Stimulated activated CD4-positive, alpha-beta T cell treated with anti-CD3 and anti-CD28 coated beads, Interleukin-1b, Interleukin-23, amount 100 ng/mL, for 24 hours (primary cell): ENCODE data around the gene PAGE2B.
"Not testable (repeated sequence)": the region's sequence is repeated elsewhere in the genome, so short reads cannot be mapped to it uniquely, and the experiment has no call there.

Experiments
- DNase-seq, 4 experiments: peaks; one replicate each; pipeline ENCODE4 v3.0.0-alpha.2; 2020; ENCODE audit warnings: low read depth in 4 of 4, low spot score in 1 of 4

Gene PAGE2B

DNA sequence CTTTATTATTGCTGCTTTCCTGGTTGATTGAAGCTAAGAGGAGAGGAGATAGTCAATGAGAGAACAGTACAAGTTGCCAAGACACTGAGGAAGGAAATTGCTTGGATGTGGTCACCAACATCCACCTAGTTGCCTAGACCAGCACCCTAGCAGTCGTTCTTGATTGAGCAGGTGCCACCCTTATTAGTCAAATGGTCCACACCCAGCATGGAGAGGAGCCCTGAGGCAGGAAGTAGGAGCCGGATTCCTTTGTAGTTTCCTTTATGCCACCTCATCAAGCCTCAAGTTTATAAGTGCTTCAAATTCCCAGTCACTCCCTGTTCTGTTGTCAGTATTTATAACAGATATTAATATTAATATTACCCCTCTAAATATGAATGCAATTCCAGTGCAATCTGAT, 33.1 kb downstream of the PAGE2B start:
- DNase-seq = no peak

DNA sequence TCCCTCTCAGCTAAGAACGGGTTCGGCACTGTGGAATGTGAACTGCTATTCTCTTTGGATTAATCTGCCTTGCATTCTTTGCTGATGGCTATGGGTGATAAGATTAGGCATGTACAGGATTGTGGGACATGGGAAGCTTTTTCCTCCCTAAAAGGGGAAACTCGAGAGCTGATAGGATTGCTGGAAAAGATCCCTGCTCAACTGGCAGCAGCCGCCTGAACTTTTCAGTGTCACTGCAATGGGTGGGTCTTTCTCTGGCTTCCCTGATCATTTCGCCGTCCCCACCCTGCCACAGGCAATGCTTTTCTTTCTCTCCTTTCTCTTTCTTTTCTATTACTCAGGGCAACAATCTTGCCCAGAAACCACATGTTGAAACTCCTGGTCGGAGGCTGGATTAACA, 34.5 kb downstream of the PAGE2B start:
- no peak for DNase-seq

DNA sequence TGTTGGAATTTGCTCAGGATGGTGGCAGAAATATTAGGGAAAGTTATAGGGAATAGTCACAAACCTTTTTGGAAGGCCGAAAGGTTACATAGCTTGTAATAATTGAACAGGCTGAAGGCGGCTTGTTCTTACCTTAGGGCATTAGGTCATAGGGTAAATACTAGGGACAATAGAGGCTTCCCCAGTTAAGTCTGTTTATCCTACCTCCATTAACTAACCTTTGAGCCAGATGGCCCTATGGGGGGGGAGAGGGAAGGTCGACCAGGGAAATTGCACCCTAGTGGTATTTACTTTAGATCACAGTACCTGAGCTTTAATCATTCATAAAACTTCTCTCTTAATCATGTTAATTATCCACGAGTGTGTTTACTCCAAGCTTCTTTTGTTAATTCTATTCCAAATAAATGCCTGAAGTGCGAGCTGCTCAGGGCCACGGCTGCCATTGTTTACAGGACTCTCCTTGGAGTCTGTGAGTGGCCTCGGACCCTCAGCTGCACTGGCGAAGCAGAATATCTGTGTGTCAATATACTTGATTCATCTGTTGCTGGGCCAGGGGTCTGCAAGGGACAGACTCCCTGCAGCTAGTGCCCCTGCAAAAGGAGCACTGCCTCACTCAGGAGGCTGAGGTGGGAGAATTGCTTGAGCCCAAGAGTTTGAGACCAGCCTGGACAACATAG, 36.9 kb downstream of the PAGE2B start:
- DNase-seq = no peak

DNA sequence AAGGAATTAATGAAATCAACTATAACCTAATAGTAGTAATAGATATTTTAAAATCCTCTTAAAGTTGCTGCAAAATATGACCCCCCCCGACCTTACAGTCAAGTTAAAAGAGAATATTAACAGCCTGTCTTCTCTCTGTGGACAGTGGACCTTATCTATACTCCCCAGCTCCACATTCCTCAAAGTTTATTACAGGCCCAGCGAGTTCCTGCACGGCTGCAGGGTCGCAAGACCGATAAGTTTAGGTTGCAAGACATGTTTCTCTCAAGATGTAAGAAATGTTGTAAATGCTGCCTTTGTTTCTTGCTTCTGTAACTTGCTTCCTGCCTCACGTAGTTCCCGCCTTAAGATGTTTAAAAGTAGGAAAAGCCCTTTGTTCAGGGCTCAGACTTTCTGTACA, 41.8 kb downstream of the PAGE2B start:
- DNase-seq = not testable (repeated sequence)

DNA sequence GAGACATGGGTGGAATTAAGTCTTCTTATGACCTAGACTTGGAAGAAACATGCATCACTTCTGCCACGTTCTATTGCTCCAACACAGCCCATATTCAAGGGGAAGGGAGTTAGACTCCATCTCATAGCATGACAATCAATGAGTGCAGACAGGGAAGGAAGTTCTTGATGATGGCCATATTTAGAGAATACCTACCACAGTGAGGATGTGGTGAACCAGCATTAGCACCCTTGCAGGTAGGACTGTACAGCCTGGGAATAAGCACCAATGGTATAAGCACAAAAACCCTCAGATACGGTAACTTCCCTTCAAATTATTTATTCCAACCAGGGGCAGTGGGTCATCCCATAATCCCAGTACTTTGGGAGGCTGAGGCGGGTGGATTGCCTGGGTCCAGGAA, 43.7 kb downstream of the PAGE2B start:
- DNase-seq = no peak

DNA sequence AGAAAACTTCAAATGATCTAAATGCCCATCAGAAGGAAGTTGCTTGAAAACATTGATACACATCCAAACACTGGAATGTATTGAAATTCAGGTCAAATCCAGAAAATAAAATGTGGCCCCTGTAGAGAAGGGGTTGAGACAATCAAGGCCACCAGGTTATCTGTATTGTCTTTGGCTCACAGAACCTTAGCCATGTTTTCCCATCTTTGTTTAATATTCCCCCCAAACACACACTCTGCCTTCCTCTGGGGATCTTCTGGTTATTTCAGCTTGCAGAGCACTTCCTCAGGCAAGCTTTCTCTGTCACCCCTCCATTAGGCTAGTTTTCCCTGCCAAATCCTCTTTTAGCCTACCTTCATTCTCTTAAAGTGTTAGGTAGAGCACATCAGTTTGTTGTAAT, 44.4 kb downstream of the PAGE2B start:
- DNase-seq = no peak

DNA sequence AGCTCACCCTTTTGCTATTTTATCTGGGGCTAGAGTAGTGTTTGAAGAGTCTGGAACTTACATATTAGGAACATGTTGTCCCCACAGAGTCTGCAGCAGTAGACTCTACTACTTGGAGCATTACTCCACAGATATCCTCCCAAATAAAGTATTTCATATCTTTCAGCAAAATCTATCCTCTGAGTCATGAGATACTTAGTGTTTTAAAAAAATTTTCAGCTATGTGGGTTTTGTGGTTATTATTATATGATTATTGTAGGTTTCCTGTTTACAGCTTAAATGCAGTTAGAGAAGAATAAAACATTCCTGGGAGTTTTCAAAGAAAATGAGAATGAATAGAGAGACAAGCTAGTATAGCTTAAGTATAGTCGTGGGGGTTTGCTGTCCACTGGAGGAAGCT, 44.9 kb downstream of the PAGE2B start:
- DNase-seq = no peak

DNA sequence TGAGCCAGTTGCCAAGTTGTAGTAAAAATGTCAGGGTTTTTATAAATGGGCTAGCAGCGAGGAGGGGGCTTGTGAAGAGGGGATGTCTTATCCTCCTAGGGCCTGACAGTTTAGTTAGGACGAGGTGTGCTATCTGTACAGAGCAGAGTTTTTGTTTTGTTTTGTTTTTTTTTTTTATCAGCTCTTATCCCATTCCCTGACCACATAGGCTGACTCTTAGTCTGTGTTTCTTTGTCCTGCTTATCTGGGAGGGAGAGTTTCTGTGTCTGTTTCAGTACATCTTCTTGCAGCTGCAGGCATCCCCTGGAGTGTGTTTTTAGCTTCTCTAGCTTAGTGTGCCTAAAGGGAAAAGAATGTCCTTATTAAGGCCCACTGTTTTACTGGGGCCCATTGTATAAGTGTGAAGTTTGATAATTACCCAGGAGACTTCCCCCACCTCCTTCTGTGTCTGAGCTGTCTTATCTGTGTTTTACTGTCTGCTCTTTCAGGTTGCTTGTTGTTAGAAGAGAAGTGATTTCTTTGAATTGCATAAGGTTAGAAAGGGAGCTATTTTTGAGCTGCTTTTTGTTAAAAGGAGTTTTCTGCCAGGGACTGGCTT, 46.0 kb downstream of the PAGE2B start:
- DNase-seq = no peak

DNA sequence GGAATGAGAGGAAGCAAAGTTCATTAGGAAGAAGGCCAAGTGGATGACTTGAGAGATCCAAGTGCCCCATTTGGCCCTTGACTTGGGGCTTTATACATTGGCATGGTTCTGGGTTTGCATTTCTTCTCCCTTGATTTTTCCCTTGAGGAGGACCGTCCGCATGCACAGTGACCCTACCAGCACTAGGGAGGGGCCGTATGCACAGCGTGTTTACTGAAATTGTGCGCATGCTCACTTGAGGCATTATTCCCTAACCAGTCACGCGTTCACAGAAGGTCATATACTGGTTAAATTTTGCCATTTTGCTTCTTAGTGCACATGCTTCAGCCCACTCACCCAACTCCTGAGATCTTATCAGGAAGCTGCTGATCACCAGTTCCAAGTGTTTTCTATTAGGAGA, 49.1 kb downstream of the PAGE2B start:
- no peak for DNase-seq

DNA sequence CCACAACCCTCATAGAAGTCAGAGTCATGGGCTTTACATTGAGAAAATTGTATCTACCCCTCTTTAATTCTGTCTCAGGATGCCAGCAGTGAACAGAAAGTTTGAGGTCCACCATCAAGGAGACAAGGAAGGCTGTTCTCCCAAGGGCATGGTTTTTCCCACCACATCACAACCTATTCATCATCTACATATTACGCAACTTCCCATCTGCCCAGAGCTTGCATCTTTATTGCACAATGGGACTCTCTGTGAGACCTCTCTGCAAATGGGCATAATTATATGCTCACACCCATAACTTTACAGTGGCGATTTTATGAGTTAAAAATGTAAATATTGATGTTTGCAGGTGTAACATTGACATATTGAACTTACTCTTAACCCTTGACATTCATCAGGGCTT, 52.9 kb downstream of the PAGE2B start:
- no peak for DNase-seq
